Measurements from ENCODE around the gene NFASC.

The NFASC gene

DNA sequence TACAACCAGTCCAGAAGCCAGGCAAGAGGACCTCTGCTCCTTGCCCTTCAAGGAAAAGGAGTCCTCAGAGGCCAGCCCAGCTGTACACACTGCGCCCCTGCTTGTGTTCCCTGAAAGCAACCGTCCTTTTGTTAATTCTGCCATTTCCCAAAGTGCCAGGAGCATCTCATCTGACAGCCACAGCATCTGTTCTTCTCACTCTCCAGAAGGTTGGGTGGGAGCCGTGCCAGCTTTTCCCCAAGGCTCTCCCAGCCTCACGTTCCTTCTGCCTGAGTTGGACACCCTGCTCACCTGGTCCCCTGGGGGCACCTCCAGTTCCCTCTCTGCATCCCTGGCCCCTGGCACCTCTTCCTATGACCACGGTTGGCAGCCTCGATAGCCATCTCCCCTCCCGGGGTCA lies 161.8 kb downstream of the NFASC start:
- DNase-seq (ENCODE audit: low read depth in 4 of 4, low spot score in 1 of 4): no peak

DNA sequence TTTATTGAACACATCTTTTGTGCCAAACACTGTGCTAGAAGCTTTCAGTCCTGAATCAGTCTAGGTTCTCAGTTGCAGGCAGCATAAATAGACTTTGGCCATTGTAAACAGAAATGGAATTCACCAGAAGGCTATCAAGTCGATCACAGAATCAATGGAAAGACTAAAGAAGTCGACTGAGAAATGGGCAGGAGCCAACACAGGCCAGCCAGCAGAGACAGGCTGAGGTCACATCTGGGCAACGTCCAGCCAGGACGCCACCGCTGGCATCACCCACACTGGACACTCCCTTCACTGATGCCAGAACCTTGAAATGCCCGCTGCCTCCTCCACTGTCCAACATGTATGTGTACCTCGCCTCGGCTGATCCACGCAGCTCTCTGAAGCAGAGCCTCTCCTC lies 166.9 kb downstream of the NFASC start:
- DNase-seq (ENCODE audit: low read depth in 4 of 4, low spot score in 1 of 4): no peak

DNA sequence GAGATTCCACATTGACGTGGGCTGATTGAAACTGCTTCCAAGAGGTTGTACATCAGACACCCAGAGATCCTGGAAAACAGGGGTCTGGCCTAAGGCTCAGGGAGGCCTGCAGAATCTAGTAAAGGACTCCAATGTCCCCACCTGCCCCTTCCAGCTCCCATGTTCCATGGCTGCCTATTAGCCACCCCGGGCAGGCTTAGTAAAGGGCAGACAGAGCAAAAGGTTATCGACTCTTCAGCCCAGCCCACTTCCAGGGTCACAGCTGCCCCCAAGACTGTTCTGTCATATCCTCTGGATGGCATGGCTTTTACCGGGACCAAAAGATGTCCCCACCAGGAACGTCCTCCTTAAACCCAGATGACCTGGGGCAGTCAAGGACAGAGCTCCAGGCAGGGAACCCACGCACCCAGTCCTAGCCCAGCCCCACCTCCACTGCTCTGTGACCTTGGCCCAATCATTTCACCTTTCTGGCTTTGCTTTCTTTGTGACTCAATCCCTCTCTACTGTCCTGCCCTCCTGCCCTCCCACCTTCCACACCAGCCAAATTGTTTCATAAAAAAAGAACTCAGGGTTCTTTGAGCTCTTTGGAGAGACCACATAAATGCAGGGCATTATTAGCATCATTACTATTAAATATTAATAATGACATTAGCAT lies 167.6 kb downstream of the NFASC start:
- no peak for DNase-seq (ENCODE audit: low read depth in 4 of 4, low spot score in 1 of 4)

DNA sequence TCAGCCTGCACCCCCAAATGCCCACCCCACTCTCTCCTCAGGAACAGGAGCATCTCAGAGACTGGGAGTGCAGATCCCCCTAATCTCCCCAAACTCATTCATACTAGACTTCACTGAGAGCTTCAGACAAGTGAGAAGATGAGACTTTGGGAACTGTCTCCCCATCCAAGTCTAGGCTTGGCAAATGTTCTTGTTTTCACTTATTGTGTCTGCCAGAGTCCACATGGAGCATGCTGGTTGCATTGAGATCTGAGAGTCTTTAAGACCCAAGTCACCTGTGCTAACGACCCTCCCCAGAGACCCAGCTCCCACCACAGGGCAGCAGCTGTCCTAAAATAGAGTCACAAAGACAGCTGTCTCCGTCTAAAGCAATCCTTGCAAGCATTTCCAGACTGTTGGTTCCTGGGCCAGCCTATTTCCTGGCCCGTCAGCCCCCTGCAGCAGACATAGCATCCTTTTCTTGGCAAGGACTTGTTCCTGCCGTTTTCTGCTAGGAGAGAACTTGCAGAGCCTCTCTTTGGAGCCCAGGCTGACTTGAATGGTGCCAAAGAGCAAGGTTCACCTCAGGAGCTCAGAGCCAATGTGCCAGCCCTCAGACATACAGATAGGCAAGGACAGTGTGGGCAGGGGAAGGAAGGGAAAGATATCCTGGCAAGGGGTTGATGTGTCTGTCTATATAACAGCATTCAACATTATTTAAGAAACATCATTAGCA lies 170.5 kb downstream of the NFASC start:
- no peak for DNase-seq (ENCODE audit: low read depth in 4 of 4, low spot score in 1 of 4)

GRCh38 chr1:205041998-205042910 lies 171.6 kb downstream of the NFASC start:
- no peak for DNase-seq (ENCODE audit: low read depth in 4 of 4, low spot score in 1 of 4)

DNA sequence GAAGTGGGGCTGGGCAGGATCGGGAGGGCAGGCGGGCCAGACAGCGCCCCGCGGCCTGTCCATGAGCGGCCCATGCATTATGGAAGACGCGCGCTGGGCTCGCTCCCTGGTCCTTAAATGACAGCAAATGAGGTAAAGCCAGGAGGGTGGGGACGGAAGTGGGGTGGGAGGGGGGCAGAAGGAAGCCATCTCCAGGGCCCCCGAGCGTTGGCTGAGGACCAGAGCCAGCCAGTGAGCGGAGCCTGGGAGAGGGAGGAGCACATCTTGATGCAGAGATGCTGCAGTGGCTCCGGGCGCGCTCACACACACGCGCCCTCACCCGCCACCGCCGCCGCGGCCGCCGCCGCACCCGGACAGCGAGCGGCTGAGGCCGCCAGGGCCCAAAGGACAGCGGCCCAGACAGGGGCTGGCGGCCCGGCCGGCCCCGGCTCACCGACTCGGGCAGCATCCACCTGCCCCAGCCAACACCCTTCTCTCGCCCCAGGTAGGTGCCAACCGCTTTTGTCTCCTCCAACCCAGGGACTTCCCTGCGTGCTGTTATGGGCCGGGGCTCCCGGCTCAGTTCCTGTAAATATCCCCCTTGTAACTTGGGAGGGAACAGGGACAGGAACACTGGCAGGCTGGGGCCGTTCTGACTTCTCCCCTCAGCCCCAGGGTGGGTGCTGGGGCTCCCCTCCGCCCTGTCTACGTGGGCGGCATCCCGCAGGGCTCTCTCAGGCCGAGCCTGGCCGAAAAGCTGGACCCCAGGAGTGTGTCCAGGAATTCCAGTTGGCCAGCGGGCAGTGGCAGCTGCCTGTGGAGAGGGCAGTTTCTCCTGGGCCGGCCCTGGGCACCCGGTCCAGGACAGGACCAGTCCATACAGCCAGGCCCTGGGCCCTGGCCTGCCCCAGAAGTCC lies 172.5 kb downstream of the NFASC start, which contains the start of gene CNTN2:
Gene CNTN2, plus strand, starts transcription at position 302 of the 896 bp plus-strand sequence. CDS start 9,974 bp downstream, outside the sequence.
- no peak for DNase-seq (ENCODE audit: low read depth in 4 of 4, low spot score in 1 of 4)

DNA sequence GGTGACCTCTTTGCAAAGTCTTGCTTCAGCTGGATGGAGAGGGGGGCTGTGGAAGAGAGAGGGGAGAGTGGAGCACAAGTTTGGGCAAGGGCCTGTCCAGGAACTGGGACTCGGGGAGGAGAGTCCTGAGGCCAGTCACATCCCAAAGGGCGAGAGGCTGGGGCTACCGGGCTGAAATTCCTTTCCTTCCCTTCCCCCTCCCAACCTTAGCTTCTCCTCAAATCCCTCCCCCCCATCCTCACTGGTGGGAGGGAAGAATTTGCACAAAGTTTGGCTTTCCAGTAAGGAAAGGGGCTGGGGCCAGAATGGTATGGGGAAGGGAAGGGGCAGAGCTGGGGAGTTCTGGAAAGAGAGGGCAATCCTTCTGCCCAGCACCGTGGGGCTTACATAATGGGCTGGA lies 173.2 kb downstream of the NFASC start:
- no peak for DNase-seq (ENCODE audit: low read depth in 4 of 4, low spot score in 1 of 4)

DNA sequence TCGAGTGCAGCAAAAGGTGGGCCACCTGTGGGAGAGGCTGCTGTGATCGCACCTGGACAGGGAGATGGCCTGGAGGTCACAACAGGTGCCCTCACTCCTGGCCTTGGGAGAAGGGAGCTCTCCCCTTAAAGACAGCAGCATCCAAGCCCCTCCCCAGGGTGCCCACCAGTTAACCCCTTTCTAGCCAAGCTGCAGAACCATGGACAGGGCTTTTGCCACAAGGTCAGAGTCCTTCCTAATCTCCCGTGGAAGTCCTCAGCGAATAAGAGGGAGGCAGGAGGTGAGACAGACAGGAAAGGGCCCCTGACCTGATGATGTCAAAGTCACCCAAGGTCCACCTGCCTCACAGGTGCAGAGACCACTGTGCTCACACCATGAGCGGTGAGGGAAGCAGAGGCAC lies 174.1 kb downstream of the NFASC start:
- DNase-seq (ENCODE audit: low read depth in 4 of 4, low spot score in 1 of 4): no peak

GRCh38 chr1:205045146-205045545 lies 174.5 kb downstream of the NFASC start:
- no peak for DNase-seq (ENCODE audit: low read depth in 4 of 4, low spot score in 1 of 4)

DNA sequence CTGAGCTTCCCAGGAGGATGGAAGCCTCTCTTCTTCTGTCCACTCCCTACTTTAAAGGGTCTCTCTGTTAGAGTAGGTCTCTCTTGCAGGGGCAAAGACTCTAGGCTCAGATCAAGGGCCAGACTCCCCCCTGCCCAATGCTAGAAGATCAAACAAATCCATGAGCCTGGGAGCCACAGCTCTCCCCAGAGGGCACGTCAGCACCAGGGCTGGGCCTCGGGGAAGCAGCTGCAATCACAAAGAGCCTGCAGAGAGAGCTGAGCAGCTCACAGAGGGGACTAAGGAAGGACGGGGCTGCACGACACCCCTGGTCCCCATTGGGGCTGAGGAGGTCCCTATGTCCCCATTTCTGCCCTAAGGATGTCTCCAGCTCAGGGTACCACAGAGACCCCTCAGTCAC lies 176.2 kb downstream of the NFASC start:
- DNase-seq (ENCODE audit: low read depth in 4 of 4, low spot score in 1 of 4): no peak

DNA sequence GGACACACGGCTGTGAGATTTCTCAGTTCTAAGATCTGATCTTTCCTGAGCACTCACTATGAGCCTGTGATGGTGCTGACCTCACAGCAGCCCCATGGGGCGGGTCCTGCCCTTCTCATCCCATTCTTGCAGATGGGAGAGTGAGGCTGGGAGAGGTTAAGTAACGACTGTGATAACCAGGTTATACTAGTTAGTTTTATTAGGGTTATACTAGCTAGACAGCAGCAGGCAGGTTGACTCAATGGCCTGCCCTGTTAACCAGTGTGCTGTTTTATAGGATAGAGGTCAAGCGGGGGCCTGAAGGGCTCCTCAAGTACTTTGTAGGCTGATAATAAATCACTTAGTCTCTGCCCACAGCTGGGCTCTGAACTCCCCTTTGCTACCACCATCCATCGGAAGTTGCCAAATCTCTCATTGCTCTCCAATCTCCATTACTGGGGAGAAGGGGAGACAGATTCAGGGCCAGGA lies 177.1 kb downstream of the NFASC start:
- no peak for DNase-seq (ENCODE audit: low read depth in 4 of 4, low spot score in 1 of 4)

DNA sequence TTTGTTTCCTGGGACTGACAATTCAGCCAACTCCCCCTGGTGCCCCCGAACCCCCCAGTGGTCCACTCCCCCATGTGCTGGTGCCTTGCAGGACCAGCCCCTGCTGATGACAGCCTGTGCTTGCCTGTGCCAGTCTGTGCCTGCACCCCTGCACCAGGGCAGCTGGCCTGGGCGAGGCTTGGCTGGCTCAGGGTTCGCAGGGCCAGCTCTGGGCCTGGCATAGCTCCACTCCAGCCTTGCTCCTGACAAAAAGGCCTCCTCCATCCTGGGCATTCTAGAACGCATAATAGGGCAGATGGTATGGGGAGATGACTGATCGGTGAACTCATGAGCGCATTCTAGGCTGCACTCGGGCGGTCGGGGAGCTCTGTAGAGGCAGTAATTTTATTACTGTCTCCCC lies 177.7 kb downstream of the NFASC start:
- no peak for DNase-seq (ENCODE audit: low read depth in 4 of 4, low spot score in 1 of 4)

GRCh38 chr1:205049479-205049878 lies 178.8 kb downstream of the NFASC start:
- DNase-seq (ENCODE audit: low read depth in 4 of 4, low spot score in 1 of 4): no peak

- DNase-seq (ENCODE audit: low read depth in 4 of 4, low spot score in 1 of 4): no peak
Observed at GRCh38 chr1:205052690-205053089, 182.0 kb downstream of the NFASC start.

DNA sequence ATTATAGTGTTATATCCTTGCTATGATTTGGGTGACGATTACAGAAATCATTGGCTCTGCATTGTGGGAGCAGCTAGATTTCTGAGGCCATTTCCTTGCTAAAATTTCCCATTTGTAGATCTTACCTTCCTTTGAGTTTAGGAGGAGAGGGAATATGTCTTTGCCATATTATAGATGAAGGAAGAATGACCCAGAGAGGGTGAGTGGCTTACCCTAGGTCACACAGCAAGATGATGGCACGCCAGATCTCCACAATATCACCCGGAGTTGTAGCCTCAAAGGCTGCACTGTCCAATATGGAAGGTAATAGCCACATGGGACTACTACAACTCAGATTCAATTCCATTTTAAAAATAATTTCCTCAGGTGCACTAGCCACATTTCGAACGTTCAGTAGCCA lies 182.6 kb downstream of the NFASC start:
- DNase-seq (ENCODE audit: low read depth in 4 of 4, low spot score in 1 of 4): no peak

DNA sequence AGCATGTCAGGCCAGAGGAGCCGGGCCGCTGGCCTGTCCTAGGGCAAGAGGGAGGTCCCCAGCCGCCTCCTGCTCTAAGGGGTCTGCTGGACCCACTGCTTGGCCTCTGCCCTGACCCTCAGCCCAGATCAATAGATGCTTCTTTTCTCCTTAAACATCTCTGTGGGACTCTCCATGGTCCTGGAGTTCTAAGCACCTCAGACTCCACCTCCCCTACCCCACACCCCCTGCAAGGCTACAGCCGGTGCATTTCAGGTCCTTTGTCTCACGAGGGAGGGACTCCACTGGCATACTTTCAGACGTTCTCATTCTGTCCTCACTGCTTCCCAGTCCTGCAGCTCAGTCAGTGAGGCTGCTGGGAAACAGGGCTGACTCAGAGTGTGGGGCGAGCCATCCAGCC lies 183.4 kb downstream of the NFASC start:
- DNase-seq (ENCODE audit: low read depth in 4 of 4, low spot score in 1 of 4): no peak

- DNase-seq (ENCODE audit: low read depth in 4 of 4, low spot score in 1 of 4): no peak
Observed at GRCh38 chr1:205056188-205056611, 185.5 kb downstream of the NFASC start.

GRCh38 chr1:205056956-205057568 lies 186.4 kb downstream of the NFASC start:
- DNase-seq (ENCODE audit: low read depth in 4 of 4, low spot score in 1 of 4): no peak

DNA sequence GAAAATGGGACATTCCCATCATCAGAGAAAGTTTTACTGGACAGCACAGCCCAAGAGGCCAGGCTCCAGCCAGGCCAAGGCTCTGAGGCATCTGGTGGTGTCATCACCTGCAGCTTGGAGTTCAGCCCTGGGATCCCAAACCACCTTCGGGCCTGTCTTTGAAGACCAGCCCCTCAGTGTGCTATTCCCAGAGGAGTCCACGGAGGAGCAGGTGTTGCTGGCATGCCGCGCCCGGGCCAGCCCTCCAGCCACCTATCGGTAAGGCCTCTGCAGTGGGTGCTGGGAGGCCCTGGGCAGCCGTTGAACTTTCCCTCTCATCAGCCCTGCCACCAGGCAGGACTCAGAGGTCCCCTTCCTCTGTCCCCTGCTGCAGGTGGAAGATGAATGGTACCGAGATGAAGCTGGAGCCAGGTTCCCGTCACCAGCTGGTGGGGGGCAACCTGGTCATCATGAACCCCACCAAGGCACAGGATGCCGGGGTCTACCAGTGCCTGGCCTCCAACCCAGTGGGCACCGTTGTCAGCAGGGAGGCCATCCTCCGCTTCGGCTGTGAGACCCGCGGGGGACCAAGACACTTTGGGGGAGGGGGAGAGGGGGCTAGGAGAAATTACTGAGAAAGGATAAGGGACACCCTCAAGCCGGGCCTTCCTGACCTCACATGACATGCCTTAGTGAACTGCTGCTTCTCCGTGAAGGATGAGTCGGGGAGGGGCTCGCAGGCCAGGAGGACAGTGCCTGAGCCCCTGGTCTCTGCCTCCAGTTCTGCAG lies 187.3 kb downstream of the NFASC start:
- DNase-seq (ENCODE audit: low read depth in 4 of 4, low spot score in 1 of 4): no peak

Data from stimulated activated CD4-positive, alpha-beta T cell treated with anti-CD3 and anti-CD28 coated beads, Interleukin-1b, Interleukin-23, amount 100 ng/mL, for 24 hours (primary cell).